KOPT-K1 (cell line): Measurements from ENCODE around the gene CYB5R3.
"Not testable (repeated sequence)": the region's sequence is repeated elsewhere in the genome, so short reads cannot be mapped to it uniquely, and the experiment has no call there.

Experiments used
- H3K27ac ChIP-seq: fragments of 200-600 bp; sonication (generic); 2 replicates; pipeline ENCODE4 v1.5.1; 2016; ENCODE audit warnings: antibody characterized with exemption, mild to moderate bottlenecking, low read depth, low read length; ENCODE audit not compliant: poor library complexity, severe bottlenecking
- H3K36me3 ChIP-seq: fragments of 200-600 bp; sonication (generic); 2 replicates; pipeline ENCODE4 v1.5.1; 2017; ENCODE audit warnings: antibody characterized with exemption, mild to moderate bottlenecking, low read length, moderate library complexity; ENCODE audit not compliant: insufficient read depth
- H3K9me3 ChIP-seq: fragments of 200-600 bp; sonication (generic); 2 replicates; pipeline ENCODE4 v1.5.1; 2017; ENCODE audit warnings: antibody characterized with exemption, low read length, mild to moderate bottlenecking; ENCODE audit not compliant: insufficient read depth, poor library complexity, severe bottlenecking

Gene CYB5R3

GRCh38 chr22:42586381-42586780 lies 62.8 kb downstream of the CYB5R3 start:
- Histone ChIP-seq H3K27ac (no peak overlapping the region), H3K9me3 (no peaks in the 10 kb centered on the region), H3K36me3 (peaks cover 89% of the 10 kb centered on the region)

GRCh38 chr22:42585096-42585495 lies 64.1 kb downstream of the CYB5R3 start:
- peaks cover 79% of the 10 kb centered on the region for H3K36me3 ChIP-seq
- no peaks in the 10 kb centered on the region for H3K9me3 ChIP-seq
- H3K27ac ChIP-seq, result no peak overlapping the region

- Histone ChIP-seq H3K27ac (no peak overlapping the region), H3K36me3 (peaks cover 79% of the 10 kb centered on the region)
These were observed 64.7 kb downstream of the CYB5R3 start for GRCh38 chr22:42584364-42584940.

GRCh38 chr22:42582987-42583386 lies 66.2 kb downstream of the CYB5R3 start:
- no peak overlapping the region for H3K27ac ChIP-seq
- no peaks in the 10 kb centered on the region for H3K9me3 ChIP-seq
- peaks cover 79% of the 10 kb centered on the region for H3K36me3 ChIP-seq

More at GRCh38 chr22:42584364-42584940, 64.7 kb downstream of the CYB5R3 start:
- no peaks in the 10 kb centered on the region for H3K9me3 ChIP-seq

- peaks cover 79% of the 10 kb centered on the region for H3K36me3 ChIP-seq
- peak overlapping the region; percentile 83 for H3K27ac ChIP-seq
These were observed 67.2 kb downstream of the CYB5R3 start for GRCh38 chr22:42581762-42582716.

GRCh38 chr22:42581194-42581761 lies 67.9 kb downstream of the CYB5R3 start:
- not testable (repeated sequence) for H3K9me3 ChIP-seq
- Histone ChIP-seq H3K36me3 (peaks cover 74% of the 10 kb centered on the region), H3K27ac (peak overlapping the region; percentile 83)

More at GRCh38 chr22:42581762-42582716, 67.2 kb downstream of the CYB5R3 start:
- H3K9me3 ChIP-seq, result no peaks in the 10 kb centered on the region

GRCh38 chr22:42580040-42580439 lies 69.2 kb downstream of the CYB5R3 start:
- H3K36me3 ChIP-seq, result peaks cover 62% of the 10 kb centered on the region
- not testable (repeated sequence) for H3K27ac ChIP-seq, H3K9me3 ChIP-seq

GRCh38 chr22:42577623-42578240 lies 71.5 kb downstream of the CYB5R3 start:
- Histone ChIP-seq H3K36me3 (peaks cover 59% of the 10 kb centered on the region), H3K9me3 (no peaks in the 10 kb centered on the region), H3K27ac (no peak overlapping the region)

GRCh38 chr22:42577141-42577540 lies 72.1 kb downstream of the CYB5R3 start:
- H3K27ac ChIP-seq, H3K9me3 ChIP-seq: not testable (repeated sequence)
- H3K36me3 ChIP-seq, result peaks cover 61% of the 10 kb centered on the region

- not testable (repeated sequence) for H3K9me3 ChIP-seq, H3K27ac ChIP-seq
- peaks cover 71% of the 10 kb centered on the region for H3K36me3 ChIP-seq
These were observed 73.1 kb downstream of the CYB5R3 start for GRCh38 chr22:42575996-42576574.

GRCh38 chr22:42574468-42574867 lies 74.7 kb downstream of the CYB5R3 start:
- H3K27ac ChIP-seq, H3K9me3 ChIP-seq: not testable (repeated sequence)
- peaks cover 80% of the 10 kb centered on the region for H3K36me3 ChIP-seq

GRCh38 chr22:42574046-42574445 lies 75.1 kb downstream of the CYB5R3 start:
- H3K27ac ChIP-seq, H3K9me3 ChIP-seq: not testable (repeated sequence)
- H3K36me3 ChIP-seq, result peaks cover 80% of the 10 kb centered on the region

GRCh38 chr22:42571068-42571467 lies 78.1 kb downstream of the CYB5R3 start:
- not testable (repeated sequence) for H3K9me3 ChIP-seq, H3K27ac ChIP-seq
- H3K36me3 ChIP-seq, result peaks cover 76% of the 10 kb centered on the region

GRCh38 chr22:42570580-42570979 lies 78.6 kb downstream of the CYB5R3 start:
- H3K9me3 ChIP-seq, H3K27ac ChIP-seq: not testable (repeated sequence)
- H3K36me3 ChIP-seq, result peaks cover 81% of the 10 kb centered on the region

- H3K36me3 ChIP-seq, result peaks cover 87% of the 10 kb centered on the region
- H3K9me3 ChIP-seq, H3K27ac ChIP-seq: not testable (repeated sequence)
These were observed 81.2 kb downstream of the CYB5R3 start for GRCh38 chr22:42567950-42568349.
